GM12878 (cell line): ENCODE results near the gene CALML5.

Experiments used
- ATF3 ChIP-seq: IDR thresholded peaks from 2 replicates; pipeline ENCODE4 v1.6.1; 2011; ENCODE audit warnings: low read depth, mild to moderate bottlenecking, low read length, moderate library complexity, borderline replicate concordance; ENCODE audit errors: extremely low read depth
- KDM1A ChIP-seq: fragments of 200-600 bp; sonication (generic); IDR thresholded peaks from 2 replicates; pipeline ENCODE4 v1.6.1; 2016; ENCODE audit warnings: borderline replicate concordance
- MXI1 ChIP-seq: fragments of 150-350 bp; IDR thresholded peaks from 2 replicates; pipeline ENCODE4 v1.6.1; 2011; ENCODE audit warnings: low read depth, mild to moderate bottlenecking, inconsistent platforms, low read length, improper control_type of control experiment
- TF ChIP-seq, protein P1 (sequence below): IDR thresholded peaks from 2 replicates; pipeline ENCODE4 v1.6.1; 2012; ENCODE audit warnings: mild to moderate bottlenecking, low read depth, low read length

DNA sequence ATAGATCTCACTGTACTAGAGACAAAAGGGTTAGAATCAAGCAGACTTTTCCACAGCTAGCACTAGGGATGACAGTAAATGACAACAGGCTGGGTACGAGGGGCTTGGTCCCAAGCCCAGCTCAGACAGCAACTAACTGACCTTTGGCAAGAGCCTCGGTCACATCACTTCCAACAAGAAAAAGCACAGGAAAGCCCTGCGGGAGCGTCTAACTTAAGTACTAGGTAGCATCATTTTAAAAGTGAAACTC lies 48.2 kb upstream of the CALML5 start:
- TF ChIP-seq, protein P1, sequence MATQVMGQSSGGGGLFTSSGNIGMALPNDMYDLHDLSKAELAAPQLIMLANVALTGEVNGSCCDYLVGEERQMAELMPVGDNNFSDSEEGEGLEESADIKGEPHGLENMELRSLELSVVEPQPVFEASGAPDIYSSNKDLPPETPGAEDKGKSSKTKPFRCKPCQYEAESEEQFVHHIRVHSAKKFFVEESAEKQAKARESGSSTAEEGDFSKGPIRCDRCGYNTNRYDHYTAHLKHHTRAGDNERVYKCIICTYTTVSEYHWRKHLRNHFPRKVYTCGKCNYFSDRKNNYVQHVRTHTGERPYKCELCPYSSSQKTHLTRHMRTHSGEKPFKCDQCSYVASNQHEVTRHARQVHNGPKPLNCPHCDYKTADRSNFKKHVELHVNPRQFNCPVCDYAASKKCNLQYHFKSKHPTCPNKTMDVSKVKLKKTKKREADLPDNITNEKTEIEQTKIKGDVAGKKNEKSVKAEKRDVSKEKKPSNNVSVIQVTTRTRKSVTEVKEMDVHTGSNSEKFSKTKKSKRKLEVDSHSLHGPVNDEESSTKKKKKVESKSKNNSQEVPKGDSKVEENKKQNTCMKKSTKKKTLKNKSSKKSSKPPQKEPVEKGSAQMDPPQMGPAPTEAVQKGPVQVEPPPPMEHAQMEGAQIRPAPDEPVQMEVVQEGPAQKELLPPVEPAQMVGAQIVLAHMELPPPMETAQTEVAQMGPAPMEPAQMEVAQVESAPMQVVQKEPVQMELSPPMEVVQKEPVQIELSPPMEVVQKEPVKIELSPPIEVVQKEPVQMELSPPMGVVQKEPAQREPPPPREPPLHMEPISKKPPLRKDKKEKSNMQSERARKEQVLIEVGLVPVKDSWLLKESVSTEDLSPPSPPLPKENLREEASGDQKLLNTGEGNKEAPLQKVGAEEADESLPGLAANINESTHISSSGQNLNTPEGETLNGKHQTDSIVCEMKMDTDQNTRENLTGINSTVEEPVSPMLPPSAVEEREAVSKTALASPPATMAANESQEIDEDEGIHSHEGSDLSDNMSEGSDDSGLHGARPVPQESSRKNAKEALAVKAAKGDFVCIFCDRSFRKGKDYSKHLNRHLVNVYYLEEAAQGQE = no peak
- TF ChIP-seq ATF3 = no peak
- no peak for TF ChIP-seq KDM1A
- TF ChIP-seq MXI1 = no peak
